H54 (cell line): ENCODE data around the gene ARHGEF11.

Experiments used
- DNase-seq: peaks from one replicate; pipeline ENCODE4 v3.0.0; 2011; ENCODE audit warnings: low spot score, mixed read lengths; ENCODE audit not compliant: insufficient read length
- FAIRE-seq: peaks from 3 replicates; lab custom pipeline; 2011; peaks lifted over from hg19 to GRCh38; lab: Jason Lieb, UNC
- POLR2A ChIP-seq: IDR thresholded peaks from 2 replicates; pipeline ENCODE4 v1.6.1; 2011; ENCODE audit warnings: low read depth, mild to moderate bottlenecking, low read length

The ARHGEF11 gene

GRCh38 chr1:157045250-157046218 lies at the start of gene ARHGEF11:
Gene ARHGEF11, minus strand, starts transcription at chr1:157045742. Its CDS starts 1,412 bp downstream, at chr1:157044330.
- no peak for FAIRE-seq
- peak; percentile 90 for DNase-seq
- TF ChIP-seq POLR2A = peak; percentile 90

- FAIRE-seq (no peak), DNase-seq (no peak)
- no peak for TF ChIP-seq POLR2A
These were observed 49.5 kb upstream of the ARHGEF11 start for GRCh38 chr1:157095091-157095490.

GRCh38 chr1:157092831-157093230 lies 47.3 kb upstream of the ARHGEF11 start:
- DNase-seq = no peak
- TF ChIP-seq POLR2A = no peak
- no peak for FAIRE-seq

- TF ChIP-seq POLR2A = no peak
- no peak for DNase-seq
- no peak for FAIRE-seq
These were observed 46.2 kb upstream of the ARHGEF11 start for GRCh38 chr1:157091668-157092273.

DNA sequence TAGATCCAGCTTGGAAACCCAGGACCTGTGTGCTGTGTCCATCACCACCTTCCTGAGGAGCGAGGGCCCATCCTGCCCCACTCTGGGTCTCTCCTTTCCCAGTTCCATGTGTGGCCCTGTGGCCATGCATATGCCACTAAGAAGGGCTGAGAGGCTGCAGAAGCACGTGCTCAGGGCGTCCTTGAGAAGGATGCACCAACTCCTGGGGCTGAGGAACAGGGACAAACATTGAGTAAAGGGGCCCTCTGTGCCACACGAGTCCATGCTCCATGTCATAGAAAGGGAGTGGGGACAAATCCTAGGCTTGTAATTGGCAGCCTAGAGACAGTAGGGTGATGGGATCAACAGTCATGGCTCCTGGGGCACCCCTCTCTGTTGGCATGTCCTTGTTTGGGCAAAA lies 45.6 kb upstream of the ARHGEF11 start:
- DNase-seq (no peak), FAIRE-seq (no peak)
- no peak for TF ChIP-seq POLR2A

GRCh38 chr1:157090771-157091170 lies 45.2 kb upstream of the ARHGEF11 start:
- FAIRE-seq = no peak
- no peak for DNase-seq
- no peak for TF ChIP-seq POLR2A

DNA sequence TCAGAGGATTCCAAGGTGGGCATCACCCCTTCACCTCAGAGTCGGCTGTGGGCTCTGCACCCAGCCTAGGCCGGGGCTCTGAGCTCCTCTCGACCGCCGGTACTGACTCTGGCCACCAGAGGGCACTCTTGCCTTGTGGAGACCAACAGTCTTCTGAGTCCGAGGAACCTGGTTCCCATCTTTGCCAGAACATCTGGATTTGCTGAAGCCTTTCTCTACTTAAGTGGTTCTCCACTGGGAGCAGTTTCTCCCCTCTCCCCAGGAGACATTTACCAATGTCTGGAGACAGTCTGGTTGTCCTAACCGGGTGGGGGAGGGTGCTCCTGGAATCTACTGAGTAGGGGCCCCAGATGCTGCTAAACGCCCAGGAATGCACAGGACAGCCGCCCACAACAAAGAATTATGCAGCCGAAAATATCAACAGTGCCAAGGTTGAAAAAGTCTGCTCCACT lies 44.7 kb upstream of the ARHGEF11 start:
- FAIRE-seq (no peak), DNase-seq (peak; percentile 75)
- no peak for TF ChIP-seq POLR2A

DNA sequence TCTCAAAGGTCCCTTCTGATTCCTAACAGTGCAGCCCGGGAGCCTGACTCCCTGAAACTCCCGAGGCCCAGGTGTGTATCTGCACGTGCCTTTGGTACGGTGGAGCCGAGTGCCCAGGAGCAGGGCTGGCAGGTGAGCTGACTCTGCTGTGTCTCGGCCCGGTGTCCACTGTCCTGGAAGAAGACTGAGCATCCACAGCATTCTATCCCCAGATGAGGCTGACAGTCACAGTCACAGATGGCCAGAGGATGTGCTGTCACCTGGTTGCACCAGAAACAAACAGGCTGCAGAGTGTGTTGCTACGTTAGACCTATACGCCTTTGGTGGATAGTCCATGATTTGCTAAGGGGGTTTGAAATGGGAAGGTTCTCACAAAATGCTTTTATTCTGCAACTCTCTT lies 44.2 kb upstream of the ARHGEF11 start:
- DNase-seq (no peak), FAIRE-seq (no peak)
- no peak for TF ChIP-seq POLR2A

GRCh38 chr1:157088607-157089006 lies 43.1 kb upstream of the ARHGEF11 start:
- DNase-seq (no peak), FAIRE-seq (no peak)
- TF ChIP-seq POLR2A = no peak

DNA sequence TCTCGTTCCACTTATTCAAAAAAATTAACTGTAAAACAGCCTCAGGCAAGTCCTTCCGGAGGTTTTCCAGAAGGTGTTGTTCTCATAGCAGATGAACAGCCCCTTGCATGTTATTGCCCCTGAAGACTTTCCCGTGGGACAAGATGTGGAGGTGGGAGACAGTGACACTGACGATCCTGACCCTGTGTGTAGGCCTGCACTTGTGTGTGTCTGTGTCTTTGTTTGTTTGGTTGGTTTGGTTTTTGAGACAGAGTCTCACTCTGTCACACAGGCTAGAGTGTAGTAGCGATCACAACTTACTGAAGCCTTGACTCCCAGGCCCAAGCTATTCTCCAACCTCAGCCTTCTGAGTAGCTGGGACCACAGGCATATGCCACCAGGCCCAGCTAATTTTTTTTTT lies 41.5 kb upstream of the ARHGEF11 start:
- no peak for TF ChIP-seq POLR2A
- DNase-seq = no peak
- no peak for FAIRE-seq

GRCh38 chr1:157086299-157086698 lies 40.8 kb upstream of the ARHGEF11 start:
- FAIRE-seq = no peak
- DNase-seq = no peak
- TF ChIP-seq POLR2A = no peak

- FAIRE-seq (no peak), DNase-seq (no peak)
- TF ChIP-seq POLR2A = no peak
These were observed 39.9 kb upstream of the ARHGEF11 start for GRCh38 chr1:157085421-157085820.

DNA sequence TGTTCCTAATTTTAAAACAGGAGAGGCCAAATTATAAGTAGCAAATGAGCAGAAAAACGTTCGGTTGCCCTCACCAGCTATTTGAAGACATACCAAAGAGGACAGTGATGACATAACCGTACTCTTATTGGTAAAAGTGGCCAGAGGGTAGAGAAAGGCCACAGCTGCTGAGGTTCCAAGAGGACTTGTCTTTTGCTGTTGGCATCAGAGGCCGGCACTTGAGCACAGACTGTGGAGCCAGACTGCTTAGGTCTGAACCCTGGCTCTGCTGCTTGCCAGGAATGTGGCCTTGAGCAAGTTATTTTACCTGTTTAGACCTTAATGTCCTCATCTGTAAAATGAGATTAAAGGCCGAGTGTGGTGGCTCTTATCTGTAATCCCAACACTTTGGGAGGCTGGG lies 39.2 kb upstream of the ARHGEF11 start:
- no peak for DNase-seq
- FAIRE-seq = no peak
- TF ChIP-seq POLR2A = no peak

DNA sequence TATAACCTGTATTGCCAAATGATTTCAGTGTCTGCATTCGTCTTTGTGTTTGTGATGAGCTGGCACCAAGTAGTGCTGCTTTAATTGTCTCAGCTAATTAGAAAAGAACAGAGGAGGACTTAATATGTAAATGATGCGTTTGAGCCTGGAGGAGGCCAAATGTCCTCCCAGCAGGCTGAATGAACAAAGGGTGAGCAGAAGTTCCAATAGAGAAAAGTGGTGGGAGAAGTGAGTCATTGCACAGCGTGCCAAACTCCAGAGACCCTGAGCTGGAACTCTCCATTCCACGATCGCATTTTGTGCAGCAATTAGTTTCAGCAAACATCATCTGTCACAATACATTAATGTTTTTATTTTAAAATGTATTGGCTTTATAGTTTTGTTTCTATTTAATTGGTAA lies 36.2 kb upstream of the ARHGEF11 start:
- DNase-seq (no peak), FAIRE-seq (no peak)
- no peak for TF ChIP-seq POLR2A
